ENCODE results near the gene AJAP1. TPM values are rescaled to one million over a fixed set of nuclear protein-coding genes. Genes with fewer than 3 reads are reported as not detected.

The AJAP1 gene
- total and polyA plus RNA-seq, 10 of the 15 experiments (the other 5 are each of a cell fraction or from before 2014, with no cell fraction given) = not detected

GRCh38 chr1:4702932-4703331 lies 48.5 kb downstream of the AJAP1 start:
- no peak overlapping the region for H3K4me3 ChIP-seq
- H3K4me2 ChIP-seq (ENCODE audit: control insufficient read depth, insufficient read depth) = no peak overlapping the region
- H3K79me2 ChIP-seq (ENCODE audit: control insufficient read depth, insufficient read depth, low read length) = no peaks in the 10 kb centered on the region
- in situ Hi-C loops (cut with MboI) (no loop called here), intact Hi-C loops (cut with micrococcal nuclease; ENCODE audit: unreplicated experiment) (no loop called here)
- FAIRE-seq (no peak), ATAC-seq (no peak), DNase-seq (ENCODE audit: low read depth, low spot score) (no peak)
- SMC1A ChIA-PET (ENCODE audit: uncharacterized antibody, unreplicated experiment) = no interaction called here
- RAD21 ChIA-PET (ENCODE audit: unreplicated experiment) = no interaction called here
- TF ChIP-seq RUNX3 (IDR thresholded peaks at IDR 0.05; ENCODE audit: low read length) (no peak), MEF2B (IDR thresholded peaks at IDR 0.05; ENCODE audit: partially characterized antibody, poor library complexity, severe bottlenecking) (no peak), TARDBP (IDR thresholded peaks at IDR 0.05; ENCODE audit: borderline replicate concordance) (no peak), PBX3 (IDR thresholded peaks at IDR 0.05; ENCODE audit: insufficient replicate concordance, low read depth, low read length) (no peak), EED (IDR thresholded peaks at IDR 0.05; ENCODE audit: low read depth) (no peak)
- POLR2A ChIA-PET = no interaction called here
- CTCF ChIA-PET = no interaction called here
- no TSS peak for BruUV-seq (replicated peaks)
- H3K9ac ChIP-seq (ENCODE audit: control insufficient read depth, insufficient read depth, low read length) = no peak overlapping the region
- WGBS (ENCODE audit: insufficient coverage, insufficient replicate concordance, low lambda C conversion rate, missing lambda C conversion rate) = 62% methylated on average over 16 of the region's 16 CpGs
- no peaks in the 10 kb centered on the region for H3K4me1 ChIP-seq (ENCODE audit: control insufficient read depth, insufficient read depth, low read length)
- no peaks in the 10 kb centered on the region for H3K9me3 ChIP-seq (replicated peaks; ENCODE audit: control insufficient read depth, insufficient read depth, low read length)
- H3K27me3 ChIP-seq (replicated peaks in 1 of 2; ENCODE audit: control insufficient read depth in 2 of 2, insufficient read depth in 2 of 2, low read length in 1 of 2) = no peaks in the 10 kb centered on the region
- H3K36me3 ChIP-seq (ENCODE audit: control insufficient read depth in 2 of 2, insufficient read depth in 2 of 2, low read length in 1 of 2) = no peaks in the 10 kb centered on the region
- no peaks in the 10 kb centered on the region for H4K20me1 ChIP-seq (ENCODE audit: control insufficient read depth, insufficient read depth)
- H3K27ac ChIP-seq (ENCODE audit: control insufficient read depth, insufficient read depth) = no peak overlapping the region
- no peak overlapping the region for H2AFZ ChIP-seq (ENCODE audit: control insufficient read depth, low read depth, low read length)

GRCh38 chr1:4703646-4704045 lies 49.2 kb downstream of the AJAP1 start:
- H3K4me3 ChIP-seq = no peak overlapping the region
- no peak overlapping the region for H3K27ac ChIP-seq (ENCODE audit: control insufficient read depth, insufficient read depth)
- intact Hi-C loops (cut with micrococcal nuclease; ENCODE audit: unreplicated experiment) = no loop called here
- H3K4me2 ChIP-seq (ENCODE audit: control insufficient read depth, insufficient read depth) = no peak overlapping the region
- ATAC-seq = no peak
- H3K27me3 ChIP-seq (replicated peaks in 1 of 2; ENCODE audit: control insufficient read depth in 2 of 2, insufficient read depth in 2 of 2, low read length in 1 of 2) = no peaks in the 10 kb centered on the region
- no peaks in the 10 kb centered on the region for H3K36me3 ChIP-seq (ENCODE audit: control insufficient read depth in 2 of 2, insufficient read depth in 2 of 2, low read length in 1 of 2)
- 43% methylated on average over 6 of the region's 6 CpGs for WGBS (ENCODE audit: insufficient coverage, insufficient replicate concordance, low lambda C conversion rate, missing lambda C conversion rate)
- ChIA-PET CTCF (no interaction called here), RAD21 (ENCODE audit: unreplicated experiment) (no interaction called here), SMC1A (ENCODE audit: uncharacterized antibody, unreplicated experiment) (no interaction called here), POLR2A (no interaction called here)
- no peaks in the 10 kb centered on the region for H3K9me3 ChIP-seq (replicated peaks; ENCODE audit: control insufficient read depth, insufficient read depth, low read length)
- no peaks in the 10 kb centered on the region for H4K20me1 ChIP-seq (ENCODE audit: control insufficient read depth, insufficient read depth)
- DNase-seq (ENCODE audit: low read depth, low spot score) = no peak
- no peak overlapping the region for H3K9ac ChIP-seq (ENCODE audit: control insufficient read depth, insufficient read depth, low read length)
- no peak for FAIRE-seq
- in situ Hi-C loops (cut with MboI) = no loop called here
- no peaks in the 10 kb centered on the region for H3K79me2 ChIP-seq (ENCODE audit: control insufficient read depth, insufficient read depth, low read length)
- no TSS peak for BruUV-seq (replicated peaks)
- no peak overlapping the region for H2AFZ ChIP-seq (ENCODE audit: control insufficient read depth, low read depth, low read length)
- H3K4me1 ChIP-seq (ENCODE audit: control insufficient read depth, insufficient read depth, low read length) = no peaks in the 10 kb centered on the region
- TF ChIP-seq CUX1 (IDR thresholded peaks at IDR 0.05; ENCODE audit: insufficient replicate concordance, low read depth, low read length) = no peak
- no peak for TF ChIP-seq LARP7 (IDR thresholded peaks at IDR 0.05)
- TF ChIP-seq ELK1 (IDR thresholded peaks at IDR 0.05; ENCODE audit: low read depth, low read length) = no peak
- no peak for TF ChIP-seq PAX8 (IDR thresholded peaks at IDR 0.05)
- no peak for TF ChIP-seq PBX3 (IDR thresholded peaks at IDR 0.05; ENCODE audit: insufficient replicate concordance, low read depth, low read length)
